DND-41 (cell line): ENCODE measurements around the gene ABCG5.

Experiments used
- EZH2 ChIP-seq: IDR thresholded peaks from 3 replicates; pipeline ENCODE4 v1.6.1; 2012; ENCODE audit warnings: borderline replicate concordance, low read depth, mild to moderate bottlenecking, moderate library complexity, low read length, inconsistent platforms; ENCODE audit not compliant: severe bottlenecking
- TF ChIP-seq, protein P1 (sequence below): IDR thresholded peaks from 2 replicates; pipeline ENCODE4 v1.5.1; 2012; ENCODE audit warnings: borderline replicate concordance, low read length, moderate library complexity, mild to moderate bottlenecking; ENCODE audit not compliant: poor library complexity, severe bottlenecking; ENCODE audit errors: extremely low read depth

DNA sequence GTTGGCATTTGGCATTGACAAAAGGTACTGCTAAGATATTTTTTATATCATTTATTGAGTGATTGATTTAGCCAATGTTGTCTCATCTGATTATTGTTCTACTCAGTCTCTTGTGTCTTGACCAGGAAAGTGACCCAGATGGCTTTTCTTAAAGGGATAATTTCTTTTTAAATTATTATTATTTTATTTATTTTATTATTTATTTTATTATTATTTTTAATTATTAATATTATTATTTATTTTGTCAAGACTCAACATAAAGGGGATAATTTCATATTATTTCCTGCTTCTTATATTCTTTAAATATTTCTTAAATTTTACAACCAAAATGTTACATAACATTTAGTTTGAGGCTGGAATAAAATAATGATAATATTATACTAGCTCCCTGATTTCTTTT is 37.7 kb downstream of the ABCG5 start:
- TF ChIP-seq, protein P1, sequence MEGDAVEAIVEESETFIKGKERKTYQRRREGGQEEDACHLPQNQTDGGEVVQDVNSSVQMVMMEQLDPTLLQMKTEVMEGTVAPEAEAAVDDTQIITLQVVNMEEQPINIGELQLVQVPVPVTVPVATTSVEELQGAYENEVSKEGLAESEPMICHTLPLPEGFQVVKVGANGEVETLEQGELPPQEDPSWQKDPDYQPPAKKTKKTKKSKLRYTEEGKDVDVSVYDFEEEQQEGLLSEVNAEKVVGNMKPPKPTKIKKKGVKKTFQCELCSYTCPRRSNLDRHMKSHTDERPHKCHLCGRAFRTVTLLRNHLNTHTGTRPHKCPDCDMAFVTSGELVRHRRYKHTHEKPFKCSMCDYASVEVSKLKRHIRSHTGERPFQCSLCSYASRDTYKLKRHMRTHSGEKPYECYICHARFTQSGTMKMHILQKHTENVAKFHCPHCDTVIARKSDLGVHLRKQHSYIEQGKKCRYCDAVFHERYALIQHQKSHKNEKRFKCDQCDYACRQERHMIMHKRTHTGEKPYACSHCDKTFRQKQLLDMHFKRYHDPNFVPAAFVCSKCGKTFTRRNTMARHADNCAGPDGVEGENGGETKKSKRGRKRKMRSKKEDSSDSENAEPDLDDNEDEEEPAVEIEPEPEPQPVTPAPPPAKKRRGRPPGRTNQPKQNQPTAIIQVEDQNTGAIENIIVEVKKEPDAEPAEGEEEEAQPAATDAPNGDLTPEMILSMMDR: no peak
- TF ChIP-seq EZH2: no peak
